ENCODE measurements around the gene MAJIN. TPM values are rescaled to one million over a fixed set of nuclear protein-coding genes. Genes with fewer than 3 reads are reported as not detected.

Gene MAJIN
- total and polyA plus RNA-seq, 9 of the 15 experiments (the other 6 are each of a cell fraction or from before 2014, with no cell fraction given), result 0.17 to 0.83 (median 0.24) TPM; not detected in 2

GRCh38 chr11:64923151-64923661 is 48.7 kb downstream of the MAJIN start:
- no TSS peak for BruUV-seq (replicated peaks)
- peak overlapping the region; percentile 98 for H2AFZ ChIP-seq (ENCODE audit: low read depth, low read length)

DNA sequence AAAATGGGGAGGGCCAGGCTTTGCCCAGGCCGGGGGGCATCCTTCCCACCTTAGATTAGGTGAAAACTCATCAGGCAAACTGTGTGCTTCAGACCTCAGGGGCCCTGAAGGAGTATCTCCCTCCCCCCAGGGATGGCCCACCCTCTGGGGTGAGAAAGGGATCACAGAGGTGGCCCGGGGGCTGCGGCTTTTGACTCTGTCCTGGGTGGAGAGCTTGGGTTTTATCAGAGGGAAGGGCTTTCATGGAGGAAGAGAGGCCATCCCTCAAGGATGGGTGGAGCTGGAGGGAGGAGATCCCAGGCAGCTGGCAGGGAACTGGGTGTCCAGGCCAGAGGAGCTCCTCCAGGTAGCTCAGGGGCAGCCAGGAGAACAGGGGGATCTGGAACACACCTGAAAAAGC is 50.5 kb downstream of the MAJIN start:
- Histone ChIP-seq H3K79me2 (ENCODE audit: control insufficient read depth, insufficient read depth, low read length) (peaks cover 10% of the 10 kb centered on the region), H3K9me3 (replicated peaks; ENCODE audit: control insufficient read depth, insufficient read depth, low read depth, low read length) (no peaks in the 10 kb centered on the region), H3K9ac (ENCODE audit: insufficient read depth in 1 of 2, low read depth in 2 of 2, low read length in 2 of 2) (peak overlapping the region in 1 of 2 experiments; percentile 1; a peak in 1 of 4 replicates), H2AFZ (ENCODE audit: low read depth, low read length) (no peak overlapping the region), H4K20me1 (replicated peaks; ENCODE audit: control insufficient read depth, insufficient read depth, low read length) (no peaks in the 10 kb centered on the region), H3K4me1 (replicated peaks in 1 of 2; ENCODE audit: control insufficient read depth in 2 of 2, insufficient read depth in 2 of 2, low read length in 2 of 2) (peaks cover 23 to 50% of the 10 kb centered on the region in 2 experiments; a peak in 4 of 5 replicates), H3K36me3 (ENCODE audit: control insufficient read depth, insufficient read depth, low read length) (no peaks in the 10 kb centered on the region), H3K27ac (ENCODE audit: extremely low read depth, low read depth, low read length) (no peak overlapping the region), H3K9me1 (ENCODE audit: control insufficient read depth, insufficient read depth, low read length) (no peaks in the 10 kb centered on the region), H3K27me3 (ENCODE audit: control insufficient read depth in 2 of 2, insufficient read depth in 2 of 2, low read length in 2 of 2) (no peaks in the 10 kb centered on the region), H3K4me3 (no peak overlapping the region), H3K4me2 (ENCODE audit: insufficient read depth, low read length) (no peak overlapping the region)
- ChIA-PET POLR2A (no interaction called here), CTCF (ENCODE audit: low intra/inter-chr PET ratio) (no interaction called here)
- in situ Hi-C loops (cut with MboI), result no loop called here
- no peak for DNase-seq (ENCODE audit: extremely low read depth in 1 of 4, low spot score in 3 of 4)
- TF ChIP-seq SMAD2 (IDR thresholded peaks at IDR 0.05; ENCODE audit: low read depth, low read length), result no peak
- TF ChIP-seq SFPQ (IDR thresholded peaks at IDR 0.05; ENCODE audit: low read depth, low read length), result no peak
- TF ChIP-seq ELF4 (CRISPR knock-in tag; IDR thresholded peaks at IDR 0.05), result no peak
- FAIRE-seq, result no peak
- ATAC-seq, result no peak
- WGBS (ENCODE audit: insufficient coverage, low coverage, missing lambda C conversion rate), result 18% methylated on average over 2 of the region's 3 CpGs
- BruUV-seq (replicated peaks), result no TSS peak
- intact Hi-C loops (cut with micrococcal nuclease), result no loop called here

More at GRCh38 chr11:64923151-64923661, 48.7 kb downstream of the MAJIN start:
- Histone ChIP-seq H3K27ac (ENCODE audit: extremely low read depth, low read depth, low read length) (no peak overlapping the region), H3K4me2 (ENCODE audit: insufficient read depth, low read length) (peak overlapping the region; percentile 94), H3K4me3 (no peak overlapping the region), H3K9ac (ENCODE audit: insufficient read depth in 1 of 2, low read depth in 2 of 2, low read length in 2 of 2) (peak overlapping the region; percentile 87 to 96; a peak in 3 of 4 replicates), H3K9me3 (replicated peaks; ENCODE audit: control insufficient read depth, insufficient read depth, low read depth, low read length) (no peaks in the 10 kb centered on the region), H3K9me1 (ENCODE audit: control insufficient read depth, insufficient read depth, low read length) (no peaks in the 10 kb centered on the region), H4K20me1 (replicated peaks; ENCODE audit: control insufficient read depth, insufficient read depth, low read length) (no peaks in the 10 kb centered on the region), H3K79me2 (ENCODE audit: control insufficient read depth, insufficient read depth, low read length) (no peaks in the 10 kb centered on the region; the same call in 1 of the 3 replicates), H3K36me3 (ENCODE audit: control insufficient read depth, insufficient read depth, low read length) (no peaks in the 10 kb centered on the region), H3K4me1 (replicated peaks in 1 of 2; ENCODE audit: control insufficient read depth in 2 of 2, insufficient read depth in 2 of 2, low read length in 2 of 2) (peaks cover 20 to 49% of the 10 kb centered on the region in 2 experiments; a peak in 4 of 5 replicates), H3K27me3 (ENCODE audit: control insufficient read depth in 2 of 2, insufficient read depth in 2 of 2, low read length in 2 of 2) (no peaks in the 10 kb centered on the region)
- no peak for ATAC-seq
- ChIA-PET POLR2A (interaction anchor here (0.5 to 2.6 kb wide), 5 partner anchors 10 to 244 kb away, joined by 3 to 14 read pairs (median 3); no protein-coding TSS in a partner anchor), CTCF (ENCODE audit: low intra/inter-chr PET ratio) (no interaction called here)
- DNase-seq (ENCODE audit: extremely low read depth in 1 of 4, low spot score in 3 of 4), result no peak
- FAIRE-seq, result no peak
- in situ Hi-C loops (cut with MboI), result no loop called here
- WGBS (ENCODE audit: insufficient coverage, low coverage, missing lambda C conversion rate), result 76% methylated on average over 11 of the region's 11 CpGs
- TF ChIP-seq ZFX (CRISPR knock-in tag; IDR thresholded peaks at IDR 0.05) (peak; percentile 21; the same call in 1 of the 2 replicates), FOXK1 (CRISPR knock-in tag; IDR thresholded peaks at IDR 0.05; ENCODE audit: borderline replicate concordance) (no peak)
- intact Hi-C loops (cut with micrococcal nuclease), result no loop called here

Data from K562 (cell line).